OCI-LY1 (cell line): Measurements from ENCODE around the gene MEIOC.

Experiments
- CTCF ChIP-seq: fragments of 200-600 bp; sonication (generic), shearing (Covaris generic); IDR thresholded peaks from 2 replicates; pipeline ENCODE4 v1.5.1; 2017; ENCODE audit warnings: mild to moderate bottlenecking, antibody characterized with exemption, low read length, moderate library complexity, mixed read lengths
- EZH2 ChIP-seq: fragments of 200-600 bp; sonication (generic), shearing (Covaris generic); IDR thresholded peaks from 2 replicates; pipeline ENCODE4 v1.8.0; 2017; ENCODE audit warnings: borderline replicate concordance, mixed run types, mild to moderate bottlenecking, antibody characterized with exemption, low read length, moderate library complexity, mixed read lengths

DNA sequence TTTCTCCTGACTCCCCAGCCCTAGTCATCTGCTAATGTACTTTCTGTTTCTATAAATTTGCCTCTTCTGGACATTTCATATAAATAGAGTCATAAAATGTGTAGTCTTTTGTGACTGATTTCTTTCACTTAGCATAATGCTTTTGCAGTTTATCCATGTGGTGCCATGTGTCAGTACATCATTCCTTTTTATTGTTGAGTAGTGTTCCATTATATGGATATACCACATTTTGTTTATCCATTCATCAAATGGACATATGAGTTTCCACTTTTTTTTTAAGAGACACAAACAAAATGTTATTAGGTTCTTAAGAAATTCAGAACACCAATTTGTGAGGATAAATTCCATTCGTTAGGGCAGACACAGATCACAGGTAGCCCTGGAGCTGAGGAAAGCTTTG lies 63.2 kb downstream of the MEIOC start:
- no peak for TF ChIP-seq CTCF
- no peak for TF ChIP-seq EZH2
